RWPE1 (cell line): ENCODE measurements around the gene CALML5.
A peak's percentile ranks its signal among the peaks of the same experiment; 100 is the strongest.

Experiments used
- CTCF ChIA-PET: fragments of 350-600 bp; sonication (Branson Sonifier 250); formaldehyde crosslinking; extraction: SDS; loops from one replicate; lab custom pipeline; 2021; lab: Yijun Ruan, JAX
- POLR2A ChIA-PET: fragments of 400-600 bp; formaldehyde crosslinking; extraction: SDS; loops from one replicate; lab custom pipeline; 2020; ENCODE audit warnings: antibody characterized with exemption; ENCODE audit not compliant: low non-redundant PET; lab: Yijun Ruan, JAX
- DNase-seq: peaks from one replicate; pipeline ENCODE4 v3.0.0; 2012; ENCODE audit warnings: low spot score
- H3K27ac ChIP-seq: fragments of 450-650 bp; 2 replicates; pipeline ENCODE4 v1.5.1; 2017
- TF ChIP-seq, protein P1 (sequence below): fragments of 450-650 bp; conservative IDR thresholded peaks from 2 replicates; pipeline ENCODE4 v1.5.1; 2017; ENCODE audit warnings: low read depth, mild to moderate bottlenecking

The CALML5 gene

DNA sequence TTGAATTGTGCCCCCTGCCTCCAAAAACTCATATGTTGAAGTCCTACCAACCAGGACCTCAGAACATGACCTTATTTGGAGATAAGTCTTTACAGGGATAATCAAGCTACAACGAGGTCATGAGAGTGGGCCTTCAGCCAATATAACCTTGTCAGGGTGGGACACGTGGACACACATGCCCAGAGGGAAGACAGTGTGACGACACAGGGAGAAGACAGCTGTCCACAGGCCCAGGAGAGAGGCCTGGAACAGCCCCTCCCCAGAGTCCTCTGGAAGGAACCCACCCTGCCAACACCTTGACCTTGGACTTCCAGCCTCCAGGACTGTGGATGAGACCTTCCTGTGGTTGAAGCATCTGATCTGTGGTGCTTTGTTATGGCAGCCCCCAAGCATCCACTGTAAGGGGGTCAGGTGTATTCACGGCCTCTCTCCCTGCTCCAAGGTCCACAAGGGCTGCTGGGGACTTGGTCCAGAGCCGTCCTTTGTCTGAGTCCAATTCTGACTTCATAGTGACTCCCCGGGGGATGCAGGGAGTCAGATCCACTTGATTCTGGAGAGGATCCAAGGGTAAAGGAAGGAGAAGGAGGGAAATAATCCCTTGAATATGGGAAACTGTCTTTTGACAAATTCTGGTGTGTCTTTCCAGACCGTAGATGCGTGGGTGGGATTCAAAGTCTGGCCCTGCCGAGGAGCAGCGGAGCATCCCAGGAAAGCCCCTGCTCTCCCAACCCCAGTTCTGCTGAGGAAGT, 32.4 kb upstream of the CALML5 start:
- H3K27ac ChIP-seq: no peak overlapping the region
- TF ChIP-seq, protein P1, sequence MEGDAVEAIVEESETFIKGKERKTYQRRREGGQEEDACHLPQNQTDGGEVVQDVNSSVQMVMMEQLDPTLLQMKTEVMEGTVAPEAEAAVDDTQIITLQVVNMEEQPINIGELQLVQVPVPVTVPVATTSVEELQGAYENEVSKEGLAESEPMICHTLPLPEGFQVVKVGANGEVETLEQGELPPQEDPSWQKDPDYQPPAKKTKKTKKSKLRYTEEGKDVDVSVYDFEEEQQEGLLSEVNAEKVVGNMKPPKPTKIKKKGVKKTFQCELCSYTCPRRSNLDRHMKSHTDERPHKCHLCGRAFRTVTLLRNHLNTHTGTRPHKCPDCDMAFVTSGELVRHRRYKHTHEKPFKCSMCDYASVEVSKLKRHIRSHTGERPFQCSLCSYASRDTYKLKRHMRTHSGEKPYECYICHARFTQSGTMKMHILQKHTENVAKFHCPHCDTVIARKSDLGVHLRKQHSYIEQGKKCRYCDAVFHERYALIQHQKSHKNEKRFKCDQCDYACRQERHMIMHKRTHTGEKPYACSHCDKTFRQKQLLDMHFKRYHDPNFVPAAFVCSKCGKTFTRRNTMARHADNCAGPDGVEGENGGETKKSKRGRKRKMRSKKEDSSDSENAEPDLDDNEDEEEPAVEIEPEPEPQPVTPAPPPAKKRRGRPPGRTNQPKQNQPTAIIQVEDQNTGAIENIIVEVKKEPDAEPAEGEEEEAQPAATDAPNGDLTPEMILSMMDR: no peak
- POLR2A ChIA-PET: no interaction called here
- CTCF ChIA-PET: no interaction called here
- no peak for DNase-seq

DNA sequence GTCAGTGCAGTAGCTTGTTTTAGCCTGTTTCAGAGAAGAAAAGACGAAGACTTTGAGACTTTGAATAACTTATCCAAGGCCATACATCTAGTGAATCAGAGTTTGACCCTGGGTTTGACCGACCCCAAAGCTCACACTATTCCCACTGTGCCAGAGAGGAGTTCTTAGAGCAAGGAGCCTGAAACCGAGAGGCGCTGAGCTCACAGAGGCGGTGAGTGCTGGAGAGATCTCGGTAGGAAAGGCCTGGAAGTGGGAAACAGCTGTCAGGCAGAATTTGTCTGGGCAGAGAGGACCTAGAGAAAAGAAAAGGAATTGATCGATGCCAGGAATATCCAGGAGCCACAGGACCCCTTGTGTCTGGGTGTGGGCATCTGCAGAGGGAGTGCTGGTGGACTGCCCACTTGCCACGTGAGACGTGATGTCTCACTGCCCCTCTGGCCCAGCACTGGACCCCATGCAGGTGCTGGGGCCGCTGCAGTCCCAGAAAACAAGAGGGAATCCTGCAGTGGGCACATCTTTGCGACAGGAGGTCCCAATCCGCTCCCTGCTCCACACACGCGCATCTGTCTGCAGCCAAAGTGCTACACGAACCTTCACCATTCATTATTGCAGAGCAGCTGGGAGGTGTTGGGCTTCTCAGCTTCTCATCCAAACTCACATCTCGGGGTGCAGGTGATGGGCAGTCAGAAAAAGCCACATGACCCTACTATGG, 31.6 kb upstream of the CALML5 start:
- CTCF ChIA-PET: no interaction called here
- DNase-seq: no peak
- POLR2A ChIA-PET: no interaction called here
- TF ChIP-seq, protein P1: no peak
- no peak overlapping the region for H3K27ac ChIP-seq

DNA sequence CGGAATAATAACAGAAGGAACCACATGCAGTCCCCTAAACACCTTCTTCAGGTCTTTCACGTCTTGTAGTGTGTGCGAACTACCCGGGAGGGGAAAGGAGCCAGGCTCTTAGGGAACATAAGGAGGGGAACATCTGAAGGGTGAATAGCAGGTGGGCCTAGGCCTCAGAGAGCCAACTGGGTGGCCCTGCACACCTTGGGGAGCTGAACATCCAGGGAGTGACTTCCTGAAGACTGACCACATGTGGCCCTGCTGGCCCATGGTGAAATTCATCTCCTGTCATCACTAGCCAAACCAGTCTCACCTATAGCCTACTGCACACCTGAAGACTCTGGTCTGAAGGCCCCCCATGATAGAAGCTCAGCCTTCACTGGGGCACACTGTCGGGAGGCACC, 31.0 kb upstream of the CALML5 start:
- DNase-seq: no peak
- TF ChIP-seq, protein P1: no peak
- ChIA-PET CTCF (no interaction called here), POLR2A (no interaction called here)
- H3K27ac ChIP-seq: no peak overlapping the region

DNA sequence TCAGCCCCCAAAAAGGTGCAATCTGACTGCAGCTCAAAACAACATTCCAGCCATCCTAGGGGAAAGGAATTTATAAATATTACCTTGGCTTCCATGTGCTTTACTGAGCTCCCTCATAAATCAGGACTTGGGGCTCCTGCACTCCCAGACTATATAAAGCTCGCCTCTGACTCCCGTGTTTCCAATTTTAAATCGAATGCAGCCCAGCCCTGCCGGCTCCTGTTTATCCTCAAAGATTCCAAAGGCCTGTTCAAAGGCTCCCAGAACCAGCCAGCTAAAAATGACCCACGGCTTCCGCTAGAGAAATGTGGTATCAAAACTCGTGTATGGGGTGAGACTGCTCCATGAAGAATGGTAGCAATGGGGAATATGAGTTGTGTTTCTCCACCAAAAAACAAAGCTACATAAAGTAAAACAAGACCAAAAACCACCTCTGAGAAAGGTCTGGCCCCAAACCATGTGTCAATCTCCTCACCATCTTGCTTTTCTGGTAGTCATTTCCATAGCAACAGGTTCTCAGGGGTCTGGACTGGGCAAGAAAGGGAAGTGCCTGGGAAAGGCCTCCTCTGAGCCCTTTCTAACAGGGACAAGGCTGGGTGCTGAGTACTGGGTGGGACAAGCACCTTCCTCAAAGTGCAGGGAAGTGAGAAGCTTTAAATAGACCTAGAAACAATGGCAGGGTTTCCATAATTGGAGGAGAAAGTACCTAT, 30.5 kb upstream of the CALML5 start:
- ChIA-PET POLR2A (no interaction called here), CTCF (interaction anchor here (0.9 kb wide), 1 partner anchor 22 kb away, joined by 4 read pairs; no protein-coding TSS in a partner anchor)
- DNase-seq: no peak
- TF ChIP-seq, protein P1: no peak
- no peak overlapping the region for H3K27ac ChIP-seq

DNA sequence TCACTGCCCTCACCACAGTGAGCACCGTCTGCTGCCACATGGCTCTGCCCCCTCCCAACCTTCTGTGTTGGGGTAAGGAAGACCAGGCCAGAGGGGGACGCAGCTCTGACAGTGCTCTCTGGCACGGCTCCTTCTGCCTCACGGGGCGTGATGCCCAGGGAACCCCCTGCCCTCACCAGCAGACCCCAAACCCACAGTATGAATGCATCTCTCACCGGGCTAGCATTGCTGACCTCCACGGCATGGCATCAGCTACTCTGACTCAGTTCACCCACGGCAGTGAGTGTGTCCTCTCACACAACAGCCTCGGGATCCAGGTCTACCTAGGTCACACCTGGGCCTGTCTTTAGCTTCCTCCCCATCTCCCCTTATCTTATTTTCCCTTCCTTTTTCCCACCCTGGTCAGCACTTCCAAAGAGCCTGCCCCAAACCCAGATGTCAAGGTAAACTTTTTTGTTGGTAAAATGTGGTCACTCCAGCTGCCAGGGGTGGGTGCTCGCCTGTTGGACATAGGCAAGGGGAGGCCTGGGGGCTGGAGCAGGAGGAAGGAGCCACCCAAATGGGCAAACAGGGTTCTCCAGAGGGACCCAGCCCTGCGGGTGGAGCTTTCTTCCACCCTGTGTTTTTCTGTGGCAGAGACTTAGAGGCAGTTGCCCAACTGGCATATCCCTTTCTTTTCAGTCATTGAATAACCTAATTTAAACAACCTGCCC, 29.8 kb upstream of the CALML5 start:
- TF ChIP-seq, protein P1: no peak
- no peak for DNase-seq
- ChIA-PET CTCF (interaction anchor here (0.9 kb wide), 1 partner anchor 23 kb away, joined by 4 read pairs; no protein-coding TSS in a partner anchor), POLR2A (interaction anchor here (0.5 kb wide), 1 partner anchor 287 kb away, joined by 8 read pairs; no protein-coding TSS in a partner anchor)
- 0 out of 2 replicates have a peak overlapping the region, but pooled peaks have one; percentile 4 for H3K27ac ChIP-seq
